PFSK-1 (cell line): ENCODE data around the gene GALNTL6.

Source experiments
- POLR2AphosphoS5 ChIP-seq: IDR thresholded peaks from 2 replicates; pipeline ENCODE4 v1.6.1; 2012; ENCODE audit warnings: low read depth, mild to moderate bottlenecking, control low read depth, low read length, moderate library complexity
- TAF1 ChIP-seq: IDR thresholded peaks from 2 replicates; pipeline ENCODE4 v1.6.1; 2012; ENCODE audit warnings: low read length, control low read depth, borderline replicate concordance; ENCODE audit not compliant: insufficient read depth
- TF ChIP-seq, protein P1 (sequence below), 2 experiments: IDR thresholded peaks; 2 replicates each; pipeline versions ENCODE4 v1.6.1 to v1.8.0; 2011 to 2012; ENCODE audit warnings: low read depth in 2 of 2, low read length in 2 of 2, control low read depth in 1 of 2, inconsistent platforms in 1 of 2, mild to moderate bottlenecking in 1 of 2, moderate library complexity in 1 of 2; ENCODE audit not compliant: insufficient read depth in 1 of 2

DNA sequence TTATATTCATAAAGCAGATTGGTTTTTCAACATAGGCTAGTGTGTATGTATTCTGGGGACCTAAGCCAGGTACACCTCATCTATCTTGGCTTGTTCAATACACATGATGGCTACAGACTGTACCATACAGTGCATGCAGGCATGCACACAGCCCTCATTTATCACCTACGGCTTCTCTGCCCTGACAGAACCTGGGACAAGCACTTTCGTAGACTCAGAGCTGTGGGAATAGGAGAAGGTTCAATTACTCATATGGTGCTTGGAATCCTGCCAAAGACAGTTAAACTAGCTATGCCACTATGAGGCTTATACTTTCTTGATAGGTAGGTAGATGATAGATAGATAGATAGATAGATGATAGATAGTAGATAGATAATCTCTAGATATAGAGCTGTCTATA, 457.2 kb downstream of the GALNTL6 start:
- TF ChIP-seq, protein P1, sequence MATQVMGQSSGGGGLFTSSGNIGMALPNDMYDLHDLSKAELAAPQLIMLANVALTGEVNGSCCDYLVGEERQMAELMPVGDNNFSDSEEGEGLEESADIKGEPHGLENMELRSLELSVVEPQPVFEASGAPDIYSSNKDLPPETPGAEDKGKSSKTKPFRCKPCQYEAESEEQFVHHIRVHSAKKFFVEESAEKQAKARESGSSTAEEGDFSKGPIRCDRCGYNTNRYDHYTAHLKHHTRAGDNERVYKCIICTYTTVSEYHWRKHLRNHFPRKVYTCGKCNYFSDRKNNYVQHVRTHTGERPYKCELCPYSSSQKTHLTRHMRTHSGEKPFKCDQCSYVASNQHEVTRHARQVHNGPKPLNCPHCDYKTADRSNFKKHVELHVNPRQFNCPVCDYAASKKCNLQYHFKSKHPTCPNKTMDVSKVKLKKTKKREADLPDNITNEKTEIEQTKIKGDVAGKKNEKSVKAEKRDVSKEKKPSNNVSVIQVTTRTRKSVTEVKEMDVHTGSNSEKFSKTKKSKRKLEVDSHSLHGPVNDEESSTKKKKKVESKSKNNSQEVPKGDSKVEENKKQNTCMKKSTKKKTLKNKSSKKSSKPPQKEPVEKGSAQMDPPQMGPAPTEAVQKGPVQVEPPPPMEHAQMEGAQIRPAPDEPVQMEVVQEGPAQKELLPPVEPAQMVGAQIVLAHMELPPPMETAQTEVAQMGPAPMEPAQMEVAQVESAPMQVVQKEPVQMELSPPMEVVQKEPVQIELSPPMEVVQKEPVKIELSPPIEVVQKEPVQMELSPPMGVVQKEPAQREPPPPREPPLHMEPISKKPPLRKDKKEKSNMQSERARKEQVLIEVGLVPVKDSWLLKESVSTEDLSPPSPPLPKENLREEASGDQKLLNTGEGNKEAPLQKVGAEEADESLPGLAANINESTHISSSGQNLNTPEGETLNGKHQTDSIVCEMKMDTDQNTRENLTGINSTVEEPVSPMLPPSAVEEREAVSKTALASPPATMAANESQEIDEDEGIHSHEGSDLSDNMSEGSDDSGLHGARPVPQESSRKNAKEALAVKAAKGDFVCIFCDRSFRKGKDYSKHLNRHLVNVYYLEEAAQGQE (IDR thresholded peaks at IDR 0.05; ENCODE audit: insufficient read depth in 1 of 2, low read depth in 2 of 2, low read length in 2 of 2), result no peak
- TF ChIP-seq POLR2AphosphoS5, result no peak
- no peak for TF ChIP-seq TAF1
